Keratinocyte (primary cell): ENCODE results near the gene ERBB4. TPM values are rescaled to one million over a fixed set of nuclear protein-coding genes. Genes with fewer than 3 reads are reported as not detected.
A peak's percentile ranks its signal among the peaks of the same experiment; 100 is the strongest.

Experiments used
- DNase-seq: peaks from one replicate; pipeline ENCODE4 v3.0.0-alpha.2; 2011; ENCODE audit warnings: low read depth, missing footprints, low spot score
- FAIRE-seq: peaks from 2 replicates; lab custom pipeline; 2011; peaks lifted over from hg19 to GRCh38; lab: Jason Lieb, UNC
- H2AFZ ChIP-seq: 2 replicates; pipeline ENCODE4 v1.6.0; 2012; ENCODE audit warnings: low read length, control low read depth, inconsistent platforms; ENCODE audit not compliant: control insufficient read depth
- H3K27ac ChIP-seq: 2 replicates; pipeline ENCODE4 v1.5.1; 2011; ENCODE audit warnings: low read length; ENCODE audit not compliant: control insufficient read depth, insufficient read depth
- H3K27me3 ChIP-seq: 3 replicates; pipeline ENCODE4 v1.6.0; 2011; ENCODE audit warnings: low read length; ENCODE audit not compliant: control insufficient read depth, insufficient read depth; ENCODE audit errors: extremely low read depth
- H3K36me3 ChIP-seq, 2 experiments: 2 replicates in 1 of 2; 3 replicates in 1 of 2; pipeline ENCODE4 v1.5.1; 2011; ENCODE audit warnings: low read length in 2 of 2, mild to moderate bottlenecking in 1 of 2; ENCODE audit not compliant: control insufficient read depth in 2 of 2, insufficient read depth in 2 of 2; ENCODE audit errors: extremely low read depth in 1 of 2
- H3K4me1 ChIP-seq: 3 replicates; pipeline ENCODE4 v1.5.1; 2011; ENCODE audit warnings: low read length; ENCODE audit not compliant: control insufficient read depth, insufficient read depth; ENCODE audit errors: extremely low read depth
- H3K4me2 ChIP-seq: 3 replicates; pipeline ENCODE4 v1.6.0; 2011; ENCODE audit warnings: low read depth, low read length; ENCODE audit not compliant: control insufficient read depth, insufficient read depth; ENCODE audit errors: extremely low read depth
- H3K4me3 ChIP-seq, 3 experiments: fragments of 200-600 bp in 1 of 3; sonication (generic) in 1 of 3; 2 replicates in 2 of 3; 3 replicates in 1 of 3; pipeline ENCODE4 v1.5.1; 2011 to 2016; ENCODE audit warnings: low read length in 3 of 3, mild to moderate bottlenecking in 3 of 3, control low read depth in 2 of 3, inconsistent platforms in 1 of 3, low read depth in 1 of 3, mixed read lengths in 1 of 3, mixed run types in 1 of 3, moderate library complexity in 1 of 3; ENCODE audit not compliant: control insufficient read depth in 2 of 3, insufficient read depth in 2 of 3; ENCODE audit errors: extremely low read depth in 1 of 3
- H3K79me2 ChIP-seq: 2 replicates; pipeline ENCODE4 v1.6.0; 2012; ENCODE audit warnings: low read length; ENCODE audit not compliant: control insufficient read depth, insufficient read depth
- H3K9ac ChIP-seq: 3 replicates; pipeline ENCODE4 v1.6.0; 2011; ENCODE audit warnings: low read length; ENCODE audit not compliant: control insufficient read depth, insufficient read depth; ENCODE audit errors: extremely low read depth
- H3K9me1 ChIP-seq: 3 replicates; pipeline ENCODE4 v1.6.0; 2011; ENCODE audit warnings: low read length; ENCODE audit not compliant: control insufficient read depth, insufficient read depth; ENCODE audit errors: extremely low read depth
- H3K9me3 ChIP-seq: 2 replicates; pipeline ENCODE4 v1.5.1; 2012; ENCODE audit warnings: low read depth, low read length; ENCODE audit not compliant: control insufficient read depth
- H4K20me1 ChIP-seq: 3 replicates; pipeline ENCODE4 v1.6.0; 2011; ENCODE audit warnings: low read length; ENCODE audit not compliant: control insufficient read depth, insufficient read depth; ENCODE audit errors: extremely low read depth
- EZH2 ChIP-seq: IDR thresholded peaks from one replicate; pipeline ENCODE4 v1.6.1; 2012; ENCODE audit warnings: inconsistent platforms, mild to moderate bottlenecking, low read length, moderate library complexity
- dilution Hi-C: fragments of 300-500 bp; cut with MboI; formaldehyde crosslinking; loops from one replicate; pipeline ENCODE4 v1.7.0; 2020; ENCODE audit warnings: low sequenced_read_pairs; ENCODE audit not compliant: extremely low pct_ligation_motif_present
- polyA plus RNA-seq, 5 experiments: library from polyadenylated mRNA; depleted of rRNA in 3 of 5; stranded (reverse) in 3 of 5; stranded (forward) in 1 of 5; unstranded in 1 of 5; fragments of >200 nt; gene quantifications; 1 replicate in 1 of 5; 2 replicates in 3 of 5; 3 replicates in 1 of 5; pipeline versions ENCODE4 v1.2.1 to v1.2.3, GENCODE V29; 2011 to 2012; ENCODE audit warnings: missing spikeins in 2 of 5, low read depth in 1 of 5, low replicate concordance in 1 of 5
- TF ChIP-seq, protein P1 (sequence below), 3 experiments: IDR thresholded peaks in 1 of 3; conservative IDR thresholded peaks in 1 of 3; optimal IDR thresholded peaks in 1 of 3; 2 replicates in 2 of 3; 3 replicates in 1 of 3; pipeline versions ENCODE3 to v1.5.1; 2011; ENCODE audit warnings: low read length in 3 of 3, mild to moderate bottlenecking in 3 of 3, moderate library complexity in 2 of 3, control low read depth in 1 of 3, inconsistent platforms in 1 of 3; ENCODE audit not compliant: insufficient read depth in 2 of 3; ENCODE audit errors: extremely low read depth in 1 of 3

Gene ERBB4
- polyA plus RNA-seq, 1 donor (not counting 4 experiments of a cell fraction or from before 2014, with no cell fraction given), result 0.01 TPM

GRCh38 chr2:212536817-212537725 lies 1.5 kb downstream of the ERBB4 start:
- H3K27me3 ChIP-seq, result peaks cover 43% of the 10 kb centered on the region
- peak overlapping the region; percentile 66 for H2AFZ ChIP-seq
- no peak for DNase-seq
- no peak overlapping the region for H3K9ac ChIP-seq
- no peaks in the 10 kb centered on the region for H3K79me2 ChIP-seq
- no peaks in the 10 kb centered on the region for H3K36me3 ChIP-seq
- H3K4me3 ChIP-seq, result peak overlapping the region in 2 of 3 experiments; percentile 69
- dilution Hi-C loops, result no loop called here
- no peaks in the 10 kb centered on the region for H3K9me1 ChIP-seq
- H3K4me1 ChIP-seq, result peaks cover 27% of the 10 kb centered on the region
- H3K27ac ChIP-seq, result no peak overlapping the region
- H4K20me1 ChIP-seq, result no peaks in the 10 kb centered on the region
- no peaks in the 10 kb centered on the region for H3K9me3 ChIP-seq
- peak overlapping the region; percentile 89 for H3K4me2 ChIP-seq
- no peak for FAIRE-seq
- TF ChIP-seq, protein P1, sequence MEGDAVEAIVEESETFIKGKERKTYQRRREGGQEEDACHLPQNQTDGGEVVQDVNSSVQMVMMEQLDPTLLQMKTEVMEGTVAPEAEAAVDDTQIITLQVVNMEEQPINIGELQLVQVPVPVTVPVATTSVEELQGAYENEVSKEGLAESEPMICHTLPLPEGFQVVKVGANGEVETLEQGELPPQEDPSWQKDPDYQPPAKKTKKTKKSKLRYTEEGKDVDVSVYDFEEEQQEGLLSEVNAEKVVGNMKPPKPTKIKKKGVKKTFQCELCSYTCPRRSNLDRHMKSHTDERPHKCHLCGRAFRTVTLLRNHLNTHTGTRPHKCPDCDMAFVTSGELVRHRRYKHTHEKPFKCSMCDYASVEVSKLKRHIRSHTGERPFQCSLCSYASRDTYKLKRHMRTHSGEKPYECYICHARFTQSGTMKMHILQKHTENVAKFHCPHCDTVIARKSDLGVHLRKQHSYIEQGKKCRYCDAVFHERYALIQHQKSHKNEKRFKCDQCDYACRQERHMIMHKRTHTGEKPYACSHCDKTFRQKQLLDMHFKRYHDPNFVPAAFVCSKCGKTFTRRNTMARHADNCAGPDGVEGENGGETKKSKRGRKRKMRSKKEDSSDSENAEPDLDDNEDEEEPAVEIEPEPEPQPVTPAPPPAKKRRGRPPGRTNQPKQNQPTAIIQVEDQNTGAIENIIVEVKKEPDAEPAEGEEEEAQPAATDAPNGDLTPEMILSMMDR (optimal IDR thresholded peaks at IDR 0.05 in 1 of 3, IDR thresholded peaks at IDR 0.05 in 1 of 3, conservative IDR thresholded peaks at IDR 0.05 in 1 of 3; ENCODE audit: extremely low read depth in 1 of 3, insufficient read depth in 2 of 3, low read length in 3 of 3), result no peak
- peak; percentile 77 for TF ChIP-seq EZH2

- Histone ChIP-seq H3K27me3 (peaks cover 43% of the 10 kb centered on the region), H3K9me3 (no peaks in the 10 kb centered on the region), H3K4me3 (peak overlapping the region in 2 of 3 experiments; percentile 69), H3K79me2 (no peaks in the 10 kb centered on the region), H2AFZ (peak overlapping the region; percentile 10), H3K9ac (no peak overlapping the region), H3K4me2 (peak overlapping the region; percentile 89), H3K4me1 (peaks cover 27% of the 10 kb centered on the region), H3K9me1 (no peaks in the 10 kb centered on the region), H4K20me1 (no peaks in the 10 kb centered on the region), H3K27ac (no peak overlapping the region), H3K36me3 (no peaks in the 10 kb centered on the region)
- dilution Hi-C loops, result no loop called here
- no peak for FAIRE-seq
- no peak for DNase-seq
- TF ChIP-seq, protein P1 (optimal IDR thresholded peaks at IDR 0.05 in 1 of 3, IDR thresholded peaks at IDR 0.05 in 1 of 3, conservative IDR thresholded peaks at IDR 0.05 in 1 of 3; ENCODE audit: extremely low read depth in 1 of 3, insufficient read depth in 2 of 3, low read length in 3 of 3), result no peak
- no peak for TF ChIP-seq EZH2
These were observed 2.4 kb downstream of the ERBB4 start for GRCh38 chr2:212535996-212536816.
